Measurements from ENCODE around the gene HECTD1.
"Not testable (repeated sequence)": the region's sequence is repeated elsewhere in the genome, so short reads cannot be mapped to it uniquely, and the experiment has no call there.

HECTD1 gene

GRCh38 chr14:31207755-31208545 lies at the start of gene HECTD1:
TSS of gene HECTD1 (minus strand) at chr14:31207793. CDS start at chr14:31205936, 1,857 bp downstream.
- FAIRE-seq: no peak

- no peak for FAIRE-seq
Measured at GRCh38 chr14:31257244-31257553, 49.6 kb upstream of the HECTD1 start.

GRCh38 chr14:31256534-31257243 lies 49.1 kb upstream of the HECTD1 start:
- FAIRE-seq: no peak

- not testable (repeated sequence) for FAIRE-seq
Measured at GRCh38 chr14:31255918-31256317, 48.3 kb upstream of the HECTD1 start.

- no peak for FAIRE-seq
Measured at GRCh38 chr14:31255286-31255685, 47.7 kb upstream of the HECTD1 start.

GRCh38 chr14:31253746-31254471 lies 46.3 kb upstream of the HECTD1 start:
- FAIRE-seq: no peak

GRCh38 chr14:31252865-31253264 lies 45.3 kb upstream of the HECTD1 start:
- FAIRE-seq: no peak

- FAIRE-seq: no peak
Measured at GRCh38 chr14:31251028-31251958, 43.7 kb upstream of the HECTD1 start.

GRCh38 chr14:31244626-31245025 lies 37.0 kb upstream of the HECTD1 start:
- no peak for FAIRE-seq

- FAIRE-seq: no peak
Measured at GRCh38 chr14:31243860-31244259, 36.3 kb upstream of the HECTD1 start.

- FAIRE-seq: not testable (repeated sequence)
Measured at GRCh38 chr14:31242161-31242940, 34.8 kb upstream of the HECTD1 start.

GRCh38 chr14:31241450-31242114 lies 34.0 kb upstream of the HECTD1 start:
- FAIRE-seq: no peak

GRCh38 chr14:31239741-31240140 lies 32.1 kb upstream of the HECTD1 start:
- no peak for FAIRE-seq

GRCh38 chr14:31235462-31235861 lies 27.9 kb upstream of the HECTD1 start:
- FAIRE-seq: no peak

- no peak for FAIRE-seq
Measured at GRCh38 chr14:31232081-31232480, 24.5 kb upstream of the HECTD1 start.

GRCh38 chr14:31231272-31231671 lies 23.7 kb upstream of the HECTD1 start:
- FAIRE-seq: not testable (repeated sequence)

- FAIRE-seq: peak; percentile 69
Measured at GRCh38 chr14:31230573-31230958, 23.0 kb upstream of the HECTD1 start.

GRCh38 chr14:31229638-31230572 lies 22.3 kb upstream of the HECTD1 start:
- FAIRE-seq: no peak

GRCh38 chr14:31229009-31229408 lies 21.4 kb upstream of the HECTD1 start:
- FAIRE-seq: no peak

GRCh38 chr14:31228533-31228932 lies 20.9 kb upstream of the HECTD1 start:
- FAIRE-seq: no peak
